ENCODE results near the gene TDP2. TPM values are rescaled to one million over a fixed set of nuclear protein-coding genes. Genes with fewer than 3 reads are reported as not detected.
"Not testable (repeated sequence)": the region's sequence is repeated elsewhere in the genome, so short reads cannot be mapped to it uniquely, and the experiment has no call there.

TDP2 gene
- polyA plus RNA-seq, 1 donor: 22.8 TPM

GRCh38 chr6:24646771-24647170 is 19.9 kb downstream of the TDP2 start:
- DNase-seq: no peak

DNA sequence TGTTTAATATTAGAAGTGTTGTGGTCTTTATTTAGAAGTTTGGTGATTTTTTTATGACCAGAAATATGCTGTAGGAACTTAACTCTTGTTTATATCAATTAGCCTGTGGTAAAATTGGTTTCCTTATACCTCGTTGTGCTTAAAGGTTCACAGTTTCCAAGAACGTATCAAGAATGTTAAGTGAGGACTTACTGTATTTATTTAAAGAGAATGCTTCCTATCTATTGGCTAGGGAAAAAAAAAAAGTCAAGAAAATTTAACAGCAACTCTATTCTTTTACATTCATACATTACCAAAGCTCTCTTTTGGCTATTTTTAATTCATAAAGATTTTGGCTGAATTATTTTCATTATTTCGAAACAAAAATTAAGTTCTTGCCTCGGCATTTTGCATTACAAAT is 22.3 kb downstream of the TDP2 start:
- no peak for DNase-seq

DNA sequence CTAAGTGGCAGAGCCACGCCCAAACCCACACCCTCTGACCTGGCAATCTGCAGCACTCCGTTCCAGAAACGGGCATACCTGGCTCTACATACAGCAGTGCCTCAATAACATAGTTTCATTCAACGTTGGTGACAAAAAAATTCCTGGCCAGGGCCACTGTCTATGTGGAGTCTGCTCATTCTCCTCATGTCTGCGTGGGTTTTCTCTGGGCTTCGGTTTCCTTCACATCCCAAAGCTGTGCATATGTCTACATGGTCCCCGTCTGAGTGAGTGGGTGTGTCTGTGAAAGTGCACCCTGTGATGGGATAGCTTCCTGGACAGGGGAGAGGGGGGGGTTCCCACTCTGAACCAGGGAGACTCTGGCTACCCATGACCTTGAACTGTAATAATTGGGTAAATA is 22.8 kb downstream of the TDP2 start:
- no peak for DNase-seq

DNA sequence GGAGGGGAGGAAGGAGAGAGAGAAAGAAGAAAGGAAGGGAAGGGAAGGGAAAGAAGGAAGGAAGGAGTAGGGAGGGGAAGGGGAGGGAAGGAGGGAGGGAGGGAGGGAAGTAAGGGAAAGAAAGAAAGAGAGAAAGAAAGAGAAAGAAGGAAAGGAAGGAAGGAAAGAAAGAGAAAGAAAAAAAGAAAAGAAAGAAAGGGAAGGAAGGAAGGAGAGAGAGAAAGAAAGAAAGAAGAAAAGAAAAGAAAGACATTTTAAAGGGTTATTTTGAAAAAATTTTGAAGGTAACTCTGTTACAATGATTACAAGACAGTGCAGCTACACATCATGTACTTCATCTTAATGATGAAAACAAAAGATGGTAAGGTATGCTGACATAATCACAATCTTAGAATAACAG is 24.6 kb downstream of the TDP2 start:
- no peak for DNase-seq

GRCh38 chr6:24640631-24641030 is 26.1 kb downstream of the TDP2 start:
- not testable (repeated sequence) for DNase-seq

DNA sequence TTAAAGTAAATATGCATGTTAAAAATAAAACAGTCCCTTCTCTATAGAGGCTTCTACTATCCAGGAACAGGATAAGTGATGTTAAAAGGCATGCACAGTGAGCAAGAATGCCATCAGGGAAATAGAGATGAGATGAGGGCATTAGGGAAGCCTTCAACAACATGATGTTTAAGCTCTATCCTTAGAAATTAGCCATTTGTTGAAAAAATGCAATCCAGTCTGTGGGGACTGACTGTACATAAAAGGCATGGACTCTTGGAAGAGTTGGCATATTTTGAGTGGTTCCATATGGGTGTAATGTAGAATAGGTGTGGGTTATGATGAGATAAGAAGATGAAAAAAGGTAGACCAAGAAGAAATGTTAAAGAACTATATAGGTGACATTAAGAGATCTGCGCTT is 26.5 kb downstream of the TDP2 start:
- DNase-seq: no peak

DNA sequence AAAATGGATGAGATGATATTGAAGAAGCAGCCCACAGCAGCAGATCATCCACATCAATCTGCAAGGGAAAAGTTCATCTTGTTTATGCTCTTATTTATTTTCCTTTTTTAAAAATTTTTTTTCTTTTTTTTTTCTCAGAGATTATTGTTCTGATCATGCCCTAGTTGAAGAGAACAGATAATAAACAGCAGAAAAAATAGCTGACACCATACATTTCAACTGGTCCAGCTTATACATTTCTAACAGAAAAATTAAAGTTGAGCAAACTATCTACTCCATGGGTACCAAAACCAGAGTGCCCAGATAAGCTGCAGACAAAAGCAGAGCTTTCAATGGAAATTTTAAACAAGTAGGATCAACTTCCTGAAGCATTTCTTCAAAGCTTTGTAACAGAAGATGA is 30.0 kb downstream of the TDP2 start:
- no peak for DNase-seq

GRCh38 chr6:24632573-24632972 is 34.1 kb downstream of the TDP2 start:
- DNase-seq: no peak

DNA sequence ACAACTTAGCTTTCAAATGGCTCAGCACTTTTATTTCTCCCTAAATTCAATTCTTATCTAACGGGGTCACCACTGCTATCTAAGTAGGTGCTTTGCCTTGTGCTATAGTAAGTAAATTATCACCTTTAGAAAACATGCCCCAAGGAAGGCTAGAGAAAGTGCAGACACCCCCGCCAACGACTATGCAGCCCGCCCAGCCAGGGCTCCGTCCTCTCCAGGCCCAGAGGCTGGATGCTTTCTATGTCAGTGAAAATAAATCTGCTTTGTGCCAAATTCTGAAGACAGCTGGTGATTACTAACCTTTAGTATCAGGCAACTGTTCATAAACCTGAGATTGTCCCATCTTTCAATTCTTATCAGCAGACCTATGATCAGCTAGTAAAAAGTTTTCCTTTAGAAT is 35.0 kb downstream of the TDP2 start:
- no peak for DNase-seq

DNA sequence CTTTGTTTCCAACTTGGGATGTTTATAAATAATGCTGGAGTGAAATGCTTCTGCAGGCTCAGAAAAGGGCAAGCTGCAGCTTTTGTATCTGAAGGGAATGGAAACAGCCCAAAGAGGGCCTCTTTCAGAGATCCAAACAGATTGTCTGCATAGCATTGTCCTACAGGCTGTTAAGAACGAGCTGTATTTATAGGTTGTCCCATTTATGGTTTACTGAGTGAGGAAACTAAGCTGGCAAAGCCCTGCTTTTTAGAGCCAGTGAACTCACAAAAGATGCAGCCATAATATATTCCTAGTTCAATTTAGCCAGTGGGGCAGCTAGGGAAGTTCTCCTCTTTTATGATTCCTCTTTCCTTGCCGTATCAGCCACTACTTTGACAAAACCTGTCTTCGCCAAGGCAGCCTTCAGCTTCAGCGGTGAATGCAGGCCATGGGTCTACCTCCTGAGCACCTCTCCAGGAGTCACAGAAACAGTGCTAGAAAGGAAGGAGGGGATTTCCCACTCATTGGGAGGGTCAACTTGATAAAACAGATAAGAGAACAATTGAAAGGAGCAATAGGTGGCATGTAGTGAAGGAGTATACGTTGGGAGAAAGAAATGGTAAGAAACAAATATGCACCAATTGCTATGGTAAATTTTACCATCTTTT is 35.7 kb downstream of the TDP2 start:
- no peak for DNase-seq

- DNase-seq: no peak
Measured at GRCh38 chr6:24621626-24622289, 44.9 kb downstream of the TDP2 start.

DNA sequence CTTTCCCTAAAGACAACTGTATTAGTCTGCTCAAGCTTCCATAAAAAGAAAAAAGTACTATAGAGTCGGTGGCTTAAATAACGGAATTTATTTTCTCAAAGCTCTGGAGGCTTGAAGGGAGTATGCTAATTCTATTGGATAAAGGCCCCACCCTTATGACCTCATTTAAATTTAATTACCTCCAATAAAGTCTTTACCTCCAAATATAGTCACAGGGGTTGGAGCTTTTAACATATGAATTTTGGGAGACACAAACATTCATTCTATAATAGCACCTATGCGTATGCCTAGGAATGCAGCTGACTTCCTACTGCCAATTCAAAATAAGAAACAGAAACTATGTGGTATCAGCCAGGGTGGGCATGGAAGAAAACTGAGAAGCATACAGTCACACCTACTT is 46.1 kb downstream of the TDP2 start:
- DNase-seq: no peak

- DNase-seq: no peak
Measured at GRCh38 chr6:24619661-24620060, 47.0 kb downstream of the TDP2 start.

DNA sequence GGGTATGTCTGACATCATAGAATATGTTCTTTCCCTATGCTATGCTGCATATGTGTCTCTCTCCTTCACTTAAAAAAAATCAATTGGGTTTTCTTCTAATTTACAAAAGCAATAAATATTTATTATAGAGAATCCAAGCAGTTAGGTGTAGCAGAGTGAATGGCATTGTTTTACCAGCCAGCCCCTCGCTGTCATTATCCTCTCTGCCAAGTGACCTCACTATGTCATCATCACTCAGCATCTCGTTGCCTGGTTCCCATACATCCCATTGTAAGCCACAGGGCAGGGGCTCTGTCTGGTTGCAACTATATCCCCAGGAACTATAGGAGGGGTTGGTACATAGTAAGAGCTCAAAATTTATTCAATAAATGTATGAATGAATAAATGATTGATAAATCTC is 52.1 kb downstream of the TDP2 start:
- DNase-seq: no peak

- DNase-seq: no peak
Measured at GRCh38 chr6:24614043-24614420, 52.7 kb downstream of the TDP2 start.

DNA sequence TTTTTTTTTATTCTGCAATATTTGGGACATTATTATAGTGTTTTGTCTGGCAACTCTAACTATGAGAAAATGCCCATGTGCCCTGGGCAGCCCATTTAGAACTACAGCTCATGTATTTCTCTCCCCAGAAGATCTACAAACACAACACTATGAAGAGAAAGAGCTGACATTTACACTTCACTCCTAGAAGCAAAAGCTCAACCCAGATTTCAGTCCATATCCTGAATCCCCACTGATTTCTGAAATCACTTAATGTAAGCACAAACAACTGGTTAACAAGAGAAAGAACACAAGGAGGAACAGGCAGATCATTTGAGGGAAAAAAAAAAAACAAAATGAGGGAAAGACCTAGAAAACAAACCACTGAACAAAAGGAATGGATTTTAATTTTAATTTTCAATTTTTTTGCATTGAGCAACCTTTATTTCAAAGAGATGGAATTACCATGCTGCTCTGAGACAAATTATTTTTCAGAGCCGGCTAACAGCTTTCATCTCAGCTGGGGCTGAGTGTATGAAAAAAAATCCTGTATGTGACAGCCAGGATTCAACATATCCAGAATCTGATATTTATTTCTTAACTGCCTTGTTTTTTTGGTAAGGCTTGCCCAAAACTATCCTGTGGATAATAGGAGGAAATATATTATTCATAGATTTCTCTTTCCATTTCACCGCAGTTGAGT is 53.2 kb downstream of the TDP2 start:
- no peak for DNase-seq

GRCh38 chr6:24610672-24611071 is 56.0 kb downstream of the TDP2 start:
- no peak for DNase-seq

- DNase-seq: no peak
Measured at GRCh38 chr6:24607310-24608105, 59.2 kb downstream of the TDP2 start.

DNA sequence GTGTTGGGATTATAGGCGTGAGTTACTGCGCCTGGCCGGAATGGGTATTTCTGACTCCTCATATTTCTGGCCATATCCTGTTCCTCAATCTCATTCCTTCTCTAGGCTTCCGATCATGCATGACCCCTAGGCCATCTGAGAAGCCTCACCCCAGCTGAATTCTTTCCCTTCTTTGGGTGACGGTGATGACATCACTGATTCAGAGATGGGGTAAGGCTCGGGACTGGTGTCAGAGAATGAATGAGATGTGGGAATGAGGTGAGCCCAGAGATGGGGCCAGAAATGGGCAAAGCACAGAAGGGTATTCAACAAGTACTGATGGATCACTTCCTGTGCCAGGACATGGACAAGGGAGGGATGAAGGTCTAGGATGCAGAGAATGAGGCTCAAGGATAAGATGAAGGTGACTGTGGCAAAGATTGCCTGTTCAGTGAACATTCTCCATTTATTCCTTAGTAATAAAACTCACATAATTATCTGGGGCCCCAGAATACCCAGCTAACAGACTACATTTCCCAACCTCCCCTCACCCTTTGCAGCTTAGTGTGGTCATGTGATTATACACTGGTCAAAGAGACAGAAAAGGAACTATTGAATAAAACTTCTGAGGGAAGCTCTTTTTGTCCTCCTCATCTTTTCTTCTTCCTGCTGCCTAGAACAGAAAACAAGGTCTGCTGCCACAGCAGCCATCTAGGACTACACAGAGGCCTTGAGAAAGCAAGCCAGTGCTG is 60.3 kb downstream of the TDP2 start:
- DNase-seq: no peak

- DNase-seq: no peak
Measured at GRCh38 chr6:24603241-24603640, 63.5 kb downstream of the TDP2 start.

GRCh38 chr6:24600903-24601302 is 65.8 kb downstream of the TDP2 start:
- no peak for DNase-seq

All from hindlimb muscle (tissue), 1 donor.